ENCODE data around the gene SS18L1.

Gene SS18L1

DNA sequence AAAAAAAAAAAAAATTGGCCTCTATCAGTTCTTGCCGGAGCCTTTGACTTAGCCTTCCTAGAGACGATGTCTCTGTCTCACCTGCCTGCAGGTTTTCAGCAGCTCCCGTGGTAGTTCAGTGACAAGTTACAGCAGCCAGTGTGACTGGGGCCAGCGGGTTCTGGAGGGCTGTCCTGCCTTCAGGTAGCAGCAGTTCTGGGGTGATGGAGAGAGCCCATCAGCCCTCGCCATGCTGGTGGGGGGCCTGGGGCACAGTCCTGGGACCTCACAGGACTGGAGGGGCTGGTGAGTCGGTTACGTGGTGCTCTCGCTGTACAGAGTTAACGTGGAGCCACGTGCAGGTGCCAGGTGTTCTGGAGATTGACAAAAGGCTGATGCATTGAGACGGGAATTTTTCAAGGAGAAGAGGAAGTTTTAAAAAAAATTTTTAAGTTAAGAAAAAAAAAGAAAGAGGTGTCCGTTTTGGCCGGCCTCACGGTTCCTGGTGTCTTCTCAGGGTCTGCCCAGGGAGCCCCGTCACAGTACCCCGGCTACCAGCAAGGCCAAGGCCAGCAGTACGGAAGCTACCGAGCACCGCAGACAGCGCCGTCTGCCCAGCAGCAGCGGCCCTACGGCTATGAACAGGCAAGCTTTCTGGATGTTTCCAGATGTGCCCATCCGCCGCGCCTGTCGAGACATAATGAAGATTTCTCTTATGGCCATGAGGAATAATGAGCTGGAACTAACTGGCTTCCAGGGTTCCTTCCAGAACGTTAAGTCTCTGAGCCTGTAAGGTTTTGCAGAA is 30.6 kb downstream of the SS18L1 start:
- no peak overlapping the region for H3K27ac ChIP-seq (replicated peaks)
- no peak for DNase-seq (ENCODE audit: low read depth in 1 of 2, low spot score in 1 of 2)
- no peak overlapping the region for H3K4me3 ChIP-seq (replicated peaks; ENCODE audit: insufficient read depth, low read length)
- no peaks in the 10 kb centered on the region for H3K27me3 ChIP-seq (ENCODE audit: insufficient read depth, poor library complexity, severe bottlenecking)
- TF ChIP-seq, protein P1, sequence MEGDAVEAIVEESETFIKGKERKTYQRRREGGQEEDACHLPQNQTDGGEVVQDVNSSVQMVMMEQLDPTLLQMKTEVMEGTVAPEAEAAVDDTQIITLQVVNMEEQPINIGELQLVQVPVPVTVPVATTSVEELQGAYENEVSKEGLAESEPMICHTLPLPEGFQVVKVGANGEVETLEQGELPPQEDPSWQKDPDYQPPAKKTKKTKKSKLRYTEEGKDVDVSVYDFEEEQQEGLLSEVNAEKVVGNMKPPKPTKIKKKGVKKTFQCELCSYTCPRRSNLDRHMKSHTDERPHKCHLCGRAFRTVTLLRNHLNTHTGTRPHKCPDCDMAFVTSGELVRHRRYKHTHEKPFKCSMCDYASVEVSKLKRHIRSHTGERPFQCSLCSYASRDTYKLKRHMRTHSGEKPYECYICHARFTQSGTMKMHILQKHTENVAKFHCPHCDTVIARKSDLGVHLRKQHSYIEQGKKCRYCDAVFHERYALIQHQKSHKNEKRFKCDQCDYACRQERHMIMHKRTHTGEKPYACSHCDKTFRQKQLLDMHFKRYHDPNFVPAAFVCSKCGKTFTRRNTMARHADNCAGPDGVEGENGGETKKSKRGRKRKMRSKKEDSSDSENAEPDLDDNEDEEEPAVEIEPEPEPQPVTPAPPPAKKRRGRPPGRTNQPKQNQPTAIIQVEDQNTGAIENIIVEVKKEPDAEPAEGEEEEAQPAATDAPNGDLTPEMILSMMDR (IDR thresholded peaks at IDR 0.05; ENCODE audit: insufficient read depth, low read length): no peak
- TF ChIP-seq GABPA (IDR thresholded peaks at IDR 0.05; ENCODE audit: low read depth) (no peak), POLR2AphosphoS5 (IDR thresholded peaks at IDR 0.05; ENCODE audit: low read depth) (no peak), SPI1 (IDR thresholded peaks at IDR 0.05; ENCODE audit: borderline replicate concordance, low read depth) (no peak)
- TF ChIP-seq, protein P2, sequence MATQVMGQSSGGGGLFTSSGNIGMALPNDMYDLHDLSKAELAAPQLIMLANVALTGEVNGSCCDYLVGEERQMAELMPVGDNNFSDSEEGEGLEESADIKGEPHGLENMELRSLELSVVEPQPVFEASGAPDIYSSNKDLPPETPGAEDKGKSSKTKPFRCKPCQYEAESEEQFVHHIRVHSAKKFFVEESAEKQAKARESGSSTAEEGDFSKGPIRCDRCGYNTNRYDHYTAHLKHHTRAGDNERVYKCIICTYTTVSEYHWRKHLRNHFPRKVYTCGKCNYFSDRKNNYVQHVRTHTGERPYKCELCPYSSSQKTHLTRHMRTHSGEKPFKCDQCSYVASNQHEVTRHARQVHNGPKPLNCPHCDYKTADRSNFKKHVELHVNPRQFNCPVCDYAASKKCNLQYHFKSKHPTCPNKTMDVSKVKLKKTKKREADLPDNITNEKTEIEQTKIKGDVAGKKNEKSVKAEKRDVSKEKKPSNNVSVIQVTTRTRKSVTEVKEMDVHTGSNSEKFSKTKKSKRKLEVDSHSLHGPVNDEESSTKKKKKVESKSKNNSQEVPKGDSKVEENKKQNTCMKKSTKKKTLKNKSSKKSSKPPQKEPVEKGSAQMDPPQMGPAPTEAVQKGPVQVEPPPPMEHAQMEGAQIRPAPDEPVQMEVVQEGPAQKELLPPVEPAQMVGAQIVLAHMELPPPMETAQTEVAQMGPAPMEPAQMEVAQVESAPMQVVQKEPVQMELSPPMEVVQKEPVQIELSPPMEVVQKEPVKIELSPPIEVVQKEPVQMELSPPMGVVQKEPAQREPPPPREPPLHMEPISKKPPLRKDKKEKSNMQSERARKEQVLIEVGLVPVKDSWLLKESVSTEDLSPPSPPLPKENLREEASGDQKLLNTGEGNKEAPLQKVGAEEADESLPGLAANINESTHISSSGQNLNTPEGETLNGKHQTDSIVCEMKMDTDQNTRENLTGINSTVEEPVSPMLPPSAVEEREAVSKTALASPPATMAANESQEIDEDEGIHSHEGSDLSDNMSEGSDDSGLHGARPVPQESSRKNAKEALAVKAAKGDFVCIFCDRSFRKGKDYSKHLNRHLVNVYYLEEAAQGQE (IDR thresholded peaks at IDR 0.05; ENCODE audit: insufficient replicate concordance, low read depth): no peak

DNA sequence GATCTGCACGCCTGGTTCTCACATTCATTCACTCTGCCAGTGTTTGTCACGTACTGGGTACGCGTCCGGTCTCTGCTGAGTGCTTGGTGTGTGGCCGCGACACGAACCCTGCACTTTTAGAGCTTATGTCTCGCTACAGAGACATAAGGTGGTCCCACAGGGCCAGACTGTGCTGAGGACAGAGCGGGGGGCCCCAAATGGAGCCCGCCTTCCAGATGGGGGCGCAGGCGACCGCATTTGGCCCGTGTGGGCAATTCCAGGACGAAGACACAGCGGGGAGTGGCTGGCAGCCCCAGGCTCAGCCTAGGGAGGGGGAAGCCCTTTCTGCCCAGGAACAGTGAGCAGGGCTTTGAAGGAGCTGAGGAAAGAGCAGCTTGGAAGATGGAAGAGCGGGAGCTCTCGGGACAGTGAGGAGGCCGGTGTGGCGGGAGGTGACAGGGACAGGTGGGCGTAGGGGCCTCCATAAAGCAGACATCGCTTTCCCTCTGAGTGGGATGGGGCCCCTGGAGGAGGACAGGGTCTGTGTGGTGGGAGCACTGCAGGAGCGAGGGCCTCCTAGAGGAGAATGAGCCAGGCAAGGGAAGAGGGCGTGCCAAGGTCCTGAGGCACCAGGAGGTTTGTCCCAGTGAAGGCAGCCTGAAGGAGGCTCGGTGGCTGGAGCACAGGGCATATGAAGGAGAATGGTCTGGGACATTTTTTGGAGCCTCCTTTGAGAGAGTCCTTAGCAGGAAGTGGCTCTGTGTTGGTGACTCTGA is 31.5 kb downstream of the SS18L1 start:
- H3K27me3 ChIP-seq (ENCODE audit: insufficient read depth, poor library complexity, severe bottlenecking): no peaks in the 10 kb centered on the region
- TF ChIP-seq, protein P1 (IDR thresholded peaks at IDR 0.05; ENCODE audit: insufficient read depth, low read length): no peak
- no peak overlapping the region for H3K4me3 ChIP-seq (replicated peaks; ENCODE audit: insufficient read depth, low read length)
- no peak for DNase-seq (ENCODE audit: low read depth in 1 of 2, low spot score in 1 of 2)
- no peak overlapping the region for H3K27ac ChIP-seq (replicated peaks)

DNA sequence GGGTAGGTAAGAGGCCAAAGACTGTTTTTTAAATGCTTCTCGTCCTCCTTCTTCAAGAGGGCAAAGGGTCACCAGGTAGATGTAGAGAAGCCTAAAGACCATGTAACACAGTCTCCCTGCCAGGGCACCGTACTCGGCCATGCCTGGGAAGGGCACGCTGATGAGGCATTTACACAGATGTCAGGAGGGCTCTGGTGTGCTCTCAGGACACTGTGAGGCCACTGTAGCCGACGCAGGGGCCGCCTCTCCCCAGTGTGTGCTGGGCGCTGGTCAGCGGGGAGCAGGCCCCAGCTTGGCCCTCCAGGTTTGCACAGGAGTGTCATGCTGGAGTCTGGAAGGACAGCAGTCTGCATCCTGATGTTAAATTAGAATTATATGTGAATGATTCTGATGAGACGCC is 32.1 kb downstream of the SS18L1 start:
- DNase-seq (ENCODE audit: low read depth in 1 of 2, low spot score in 1 of 2): no peak
- no peak overlapping the region for H3K4me3 ChIP-seq (replicated peaks; ENCODE audit: insufficient read depth, low read length)
- H3K27ac ChIP-seq (replicated peaks): no peak overlapping the region
- no peaks in the 10 kb centered on the region for H3K27me3 ChIP-seq (ENCODE audit: insufficient read depth, poor library complexity, severe bottlenecking)
- TF ChIP-seq, protein P2 (IDR thresholded peaks at IDR 0.05; ENCODE audit: insufficient replicate concordance, low read depth): no peak

DNA sequence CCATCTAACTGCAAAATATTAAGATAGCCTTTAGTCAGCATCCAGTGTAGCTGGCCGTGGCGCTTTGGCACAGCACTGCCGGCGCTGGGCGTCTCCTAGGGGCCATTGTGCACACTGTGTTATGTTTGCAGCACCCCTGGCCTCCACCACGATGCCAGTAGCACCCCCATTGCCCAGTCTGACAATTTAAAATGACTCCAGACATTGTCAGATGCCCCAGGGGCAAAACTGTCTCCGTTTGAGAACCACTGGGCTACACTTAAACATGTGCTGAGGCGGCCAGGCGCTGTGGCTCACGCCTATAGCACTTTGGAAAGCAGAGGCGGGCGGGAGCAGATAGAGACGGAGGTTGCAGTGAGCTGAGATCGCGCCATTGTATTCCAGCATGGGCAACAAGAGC is 33.3 kb downstream of the SS18L1 start:
- no peaks in the 10 kb centered on the region for H3K27me3 ChIP-seq (ENCODE audit: insufficient read depth, poor library complexity, severe bottlenecking)
- TF ChIP-seq GABPA (IDR thresholded peaks at IDR 0.05; ENCODE audit: low read depth) (no peak), POLR2AphosphoS5 (IDR thresholded peaks at IDR 0.05; ENCODE audit: low read depth) (no peak), SPI1 (IDR thresholded peaks at IDR 0.05; ENCODE audit: borderline replicate concordance, low read depth) (no peak)
- TF ChIP-seq, protein P1 (IDR thresholded peaks at IDR 0.05; ENCODE audit: insufficient read depth, low read length): no peak
- TF ChIP-seq, protein P2 (IDR thresholded peaks at IDR 0.05; ENCODE audit: insufficient replicate concordance, low read depth): no peak
- DNase-seq (ENCODE audit: low read depth in 1 of 2, low spot score in 1 of 2): no peak
- no peak overlapping the region for H3K4me3 ChIP-seq (replicated peaks; ENCODE audit: insufficient read depth, low read length)
- no peak overlapping the region for H3K27ac ChIP-seq (replicated peaks)
